WERI-Rb-1 (cell line): Measurements from ENCODE around the gene MALT1.

ENCODE experiments used
- DNase-seq: peaks from one replicate; pipeline ENCODE4 v3.0.0-alpha.2; 2020
- H3K27ac ChIP-seq: fragments of 250-450 bp; sonication (Bioruptor Pico); 2 replicates; pipeline ENCODE4 v1.5.1; 2020; ENCODE audit warnings: mild to moderate bottlenecking, moderate library complexity
- H3K27me3 ChIP-seq: fragments of 250-450 bp; sonication (Bioruptor Pico); 2 replicates; pipeline ENCODE4 v1.5.1; 2021; ENCODE audit warnings: mild to moderate bottlenecking, low read depth, moderate library complexity; ENCODE audit not compliant: insufficient read depth, severe bottlenecking
- H3K36me3 ChIP-seq: fragments of 250-450 bp; sonication (Bioruptor Pico); 2 replicates; pipeline ENCODE4 v1.5.1; 2020; ENCODE audit warnings: mild to moderate bottlenecking, moderate library complexity
- H3K4me3 ChIP-seq: 2 replicates; pipeline ENCODE4 v1.5.1; 2011; ENCODE audit warnings: low read depth, mild to moderate bottlenecking, control low read depth, low read length
- H3K9me3 ChIP-seq: fragments of 250-450 bp; sonication (Bioruptor Pico); 2 replicates; pipeline ENCODE4 v1.5.1; 2021; ENCODE audit warnings: mild to moderate bottlenecking, moderate library complexity; ENCODE audit not compliant: severe bottlenecking
- TF ChIP-seq, protein P1 (sequence below): IDR thresholded peaks from 2 replicates; pipeline ENCODE4 v1.5.1; 2011; ENCODE audit warnings: low read depth, mild to moderate bottlenecking, control low read depth, inconsistent platforms, low read length

The MALT1 gene

DNA sequence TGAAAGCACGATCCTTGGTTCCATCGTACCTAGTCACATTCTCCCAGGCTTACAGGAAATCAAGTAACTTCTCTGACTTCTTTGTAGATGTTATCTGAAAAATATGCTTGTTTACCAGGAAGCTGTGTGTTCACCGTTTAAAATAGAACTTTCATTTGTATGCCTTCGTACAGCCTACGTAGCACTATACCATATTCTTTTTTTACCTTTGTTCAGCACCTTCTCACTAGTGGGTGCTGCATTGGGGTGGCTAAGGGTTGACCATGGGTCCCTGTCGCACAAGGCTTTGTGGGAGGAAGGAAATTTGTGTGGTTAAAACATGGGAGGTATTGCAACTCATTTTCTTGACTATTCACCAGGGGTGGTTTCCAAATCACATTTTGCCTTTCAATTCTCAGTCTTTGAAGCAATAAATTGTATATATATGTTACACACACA, 16.6 kb downstream of the MALT1 start:
- no peak for DNase-seq
- Histone ChIP-seq H3K9me3 (no peaks in the 10 kb centered on the region), H3K4me3 (no peak overlapping the region), H3K36me3 (peaks cover 22% of the 10 kb centered on the region), H3K27ac (no peak overlapping the region), H3K27me3 (no peaks in the 10 kb centered on the region)
- TF ChIP-seq, protein P1, sequence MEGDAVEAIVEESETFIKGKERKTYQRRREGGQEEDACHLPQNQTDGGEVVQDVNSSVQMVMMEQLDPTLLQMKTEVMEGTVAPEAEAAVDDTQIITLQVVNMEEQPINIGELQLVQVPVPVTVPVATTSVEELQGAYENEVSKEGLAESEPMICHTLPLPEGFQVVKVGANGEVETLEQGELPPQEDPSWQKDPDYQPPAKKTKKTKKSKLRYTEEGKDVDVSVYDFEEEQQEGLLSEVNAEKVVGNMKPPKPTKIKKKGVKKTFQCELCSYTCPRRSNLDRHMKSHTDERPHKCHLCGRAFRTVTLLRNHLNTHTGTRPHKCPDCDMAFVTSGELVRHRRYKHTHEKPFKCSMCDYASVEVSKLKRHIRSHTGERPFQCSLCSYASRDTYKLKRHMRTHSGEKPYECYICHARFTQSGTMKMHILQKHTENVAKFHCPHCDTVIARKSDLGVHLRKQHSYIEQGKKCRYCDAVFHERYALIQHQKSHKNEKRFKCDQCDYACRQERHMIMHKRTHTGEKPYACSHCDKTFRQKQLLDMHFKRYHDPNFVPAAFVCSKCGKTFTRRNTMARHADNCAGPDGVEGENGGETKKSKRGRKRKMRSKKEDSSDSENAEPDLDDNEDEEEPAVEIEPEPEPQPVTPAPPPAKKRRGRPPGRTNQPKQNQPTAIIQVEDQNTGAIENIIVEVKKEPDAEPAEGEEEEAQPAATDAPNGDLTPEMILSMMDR, result no peak

DNA sequence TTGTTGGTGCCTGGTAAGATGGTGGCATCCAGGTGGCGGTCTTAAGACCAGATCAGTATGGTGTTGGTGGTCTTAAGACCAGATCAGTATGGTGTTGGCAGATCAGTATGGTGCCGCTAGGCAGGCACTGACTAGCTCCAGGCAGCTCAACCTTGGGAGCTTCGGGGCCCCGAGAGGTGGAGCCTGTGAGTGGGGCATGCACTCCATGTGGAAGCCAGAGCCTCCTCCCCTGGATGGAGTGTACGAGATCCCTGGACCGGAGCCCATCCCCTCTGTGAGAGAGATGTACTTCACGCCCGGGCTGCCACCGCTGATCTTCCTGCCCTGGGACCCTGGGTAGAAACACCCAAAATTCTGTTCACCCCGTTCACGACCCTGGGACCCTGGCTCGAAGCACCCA, 19.0 kb downstream of the MALT1 start:
- H3K36me3 ChIP-seq, result peaks cover 22% of the 10 kb centered on the region
- TF ChIP-seq, protein P1, result no peak
- DNase-seq, result no peak
- no peak overlapping the region for H3K27ac ChIP-seq
- no peaks in the 10 kb centered on the region for H3K9me3 ChIP-seq
- H3K4me3 ChIP-seq, result no peak overlapping the region
- H3K27me3 ChIP-seq, result no peaks in the 10 kb centered on the region

DNA sequence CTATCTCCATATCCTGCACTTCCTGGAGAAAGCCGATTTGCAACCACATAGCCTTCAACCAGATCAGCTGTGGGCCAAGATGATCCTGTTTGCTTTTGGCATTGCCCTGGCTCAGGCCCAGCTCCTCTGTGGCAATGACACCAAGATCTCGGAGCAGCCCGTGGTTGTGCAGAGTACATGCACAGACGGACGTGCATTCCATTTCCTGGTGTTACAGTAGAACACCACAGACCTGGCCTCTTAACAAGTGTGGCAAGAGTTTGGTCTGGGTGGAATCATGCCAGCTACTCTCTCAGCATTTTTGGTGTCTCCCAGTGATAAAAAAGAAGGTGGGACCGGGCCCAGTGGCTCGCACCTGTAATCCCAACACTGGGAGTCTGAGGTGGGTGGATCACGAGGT, 20.0 kb downstream of the MALT1 start:
- Histone ChIP-seq H3K9me3 (no peaks in the 10 kb centered on the region), H3K36me3 (peaks cover 19% of the 10 kb centered on the region), H3K4me3 (no peak overlapping the region), H3K27me3 (no peaks in the 10 kb centered on the region), H3K27ac (no peak overlapping the region)
- TF ChIP-seq, protein P1, result no peak
- no peak for DNase-seq

DNA sequence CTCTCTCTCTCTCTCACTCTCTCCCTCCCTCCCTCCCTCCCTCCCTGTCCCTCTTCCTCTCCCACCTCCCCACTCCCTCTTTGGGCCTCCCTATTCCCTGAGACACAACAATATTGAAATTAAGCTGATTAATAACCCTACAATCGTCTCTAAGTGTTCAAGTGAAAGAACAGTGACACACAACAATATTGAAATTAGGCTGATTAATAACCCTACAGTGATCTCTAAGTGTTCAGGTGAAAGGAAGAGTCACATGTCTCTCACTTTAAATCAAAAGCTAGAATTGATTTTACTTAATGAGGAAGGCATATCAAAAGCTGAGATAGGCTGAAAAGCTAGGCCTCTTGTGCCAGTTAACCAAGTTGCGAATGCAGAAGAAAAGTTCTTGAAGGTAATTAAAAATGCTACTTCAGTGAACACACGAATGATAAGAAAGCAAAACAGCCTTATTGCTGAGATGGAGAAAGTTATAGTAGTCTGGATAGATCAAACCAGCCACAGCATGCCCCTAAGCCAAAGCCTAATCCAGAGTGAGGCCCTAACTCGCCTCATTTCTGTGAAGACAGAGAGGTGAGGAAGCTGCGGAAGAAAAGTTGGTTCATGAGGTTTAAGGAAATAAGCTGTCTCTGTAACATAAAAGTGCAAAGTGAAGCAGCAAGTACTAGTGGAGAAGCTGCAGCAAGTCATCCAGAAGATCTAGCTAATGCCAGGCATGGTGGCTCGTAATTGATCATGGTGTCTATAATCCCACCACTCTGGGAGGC, 21.3 kb downstream of the MALT1 start:
- Histone ChIP-seq H3K36me3 (peaks cover 30% of the 10 kb centered on the region), H3K4me3 (no peak overlapping the region), H3K27ac (no peak overlapping the region), H3K27me3 (no peaks in the 10 kb centered on the region), H3K9me3 (no peaks in the 10 kb centered on the region)
- TF ChIP-seq, protein P1, result no peak
- no peak for DNase-seq

DNA sequence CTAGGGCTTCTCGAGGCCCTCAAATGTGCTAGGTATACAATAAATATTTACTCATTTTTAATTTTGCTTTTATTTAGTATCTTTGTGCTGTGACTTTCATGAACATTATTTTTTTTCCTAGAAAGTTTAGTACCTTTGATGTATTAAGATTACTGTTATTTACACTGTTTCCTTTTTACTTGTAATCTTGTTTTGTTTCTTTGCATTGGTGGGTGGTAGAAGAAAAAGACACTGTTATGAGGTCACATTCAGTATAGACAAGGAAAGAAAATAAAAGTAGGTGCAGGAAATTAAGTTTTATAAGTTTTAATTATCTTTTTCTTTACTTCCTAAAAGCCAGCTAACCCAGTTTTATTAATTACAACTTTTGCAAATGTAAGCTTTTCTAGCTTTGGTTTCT, 23.0 kb downstream of the MALT1 start:
- peaks cover 27% of the 10 kb centered on the region for H3K36me3 ChIP-seq
- no peak for DNase-seq
- H3K9me3 ChIP-seq, result no peaks in the 10 kb centered on the region
- no peaks in the 10 kb centered on the region for H3K27me3 ChIP-seq
- no peak overlapping the region for H3K27ac ChIP-seq
- TF ChIP-seq, protein P1, result no peak
- no peak overlapping the region for H3K4me3 ChIP-seq
